HEK293 (cell line): ENCODE data around the gene BCAT1.
A peak's percentile ranks its signal among the peaks of the same experiment; 100 is the strongest.

Experiments used
- BCL11B ChIP-seq: fragments of 450-650 bp; formaldehyde crosslinking; IDR thresholded peaks from 2 replicates; pipeline ENCODE4 v1.5.1; 2016; ENCODE audit warnings: low read depth, missing biosample characterization, missing genetic modification characterization
- FEZF1 ChIP-seq: fragments of 450-650 bp; formaldehyde crosslinking; IDR thresholded peaks from 2 replicates; pipeline ENCODE4 v1.5.1; 2016; ENCODE audit warnings: missing biosample characterization, missing genetic modification characterization
- HIC1 ChIP-seq: fragments of 450-650 bp; formaldehyde crosslinking; IDR thresholded peaks from 2 replicates; pipeline ENCODE4 v1.5.1; 2016; ENCODE audit warnings: missing biosample characterization, missing genetic modification characterization
- HOXA7 ChIP-seq: sonication (generic); formaldehyde crosslinking; IDR thresholded peaks from 2 replicates; pipeline ENCODE4 v1.8.1; 2022; ENCODE audit warnings: missing genetic modification reagents, borderline replicate concordance
- HOXD13 ChIP-seq: sonication (generic); formaldehyde crosslinking; IDR thresholded peaks from 2 replicates; pipeline ENCODE4 v1.8.0; 2022; ENCODE audit warnings: missing genetic modification reagents, borderline replicate concordance
- KLF1 ChIP-seq: fragments of 450-650 bp; formaldehyde crosslinking; IDR thresholded peaks from 2 replicates; pipeline ENCODE4 v1.5.1; 2016; ENCODE audit warnings: missing biosample characterization, missing genetic modification characterization
- KLF7 ChIP-seq: fragments of 450-650 bp; formaldehyde crosslinking; IDR thresholded peaks from 2 replicates; pipeline ENCODE4 v1.5.1; 2016; ENCODE audit warnings: missing biosample characterization, missing genetic modification characterization, borderline replicate concordance
- MZF1 ChIP-seq: fragments of 450-650 bp; formaldehyde crosslinking; IDR thresholded peaks from 2 replicates; pipeline ENCODE4 v1.5.1; 2017; ENCODE audit warnings: missing biosample characterization, missing genetic modification characterization, borderline replicate concordance
- RBAK ChIP-seq: fragments of 450-650 bp; formaldehyde crosslinking; IDR thresholded peaks from 2 replicates; pipeline ENCODE4 v1.5.1; 2016; ENCODE audit warnings: missing biosample characterization, missing genetic modification characterization
- REPIN1 ChIP-seq: fragments of 450-650 bp; formaldehyde crosslinking; IDR thresholded peaks from 2 replicates; pipeline ENCODE4 v1.5.1; 2017; ENCODE audit warnings: missing biosample characterization, missing genetic modification characterization, low read depth
- REST ChIP-seq: fragments of 450-650 bp; formaldehyde crosslinking; IDR thresholded peaks from 2 replicates; pipeline ENCODE4 v1.5.1; 2016; ENCODE audit warnings: missing biosample characterization, missing genetic modification characterization
- ZBTB20 ChIP-seq: fragments of 450-650 bp; formaldehyde crosslinking; IDR thresholded peaks from 2 replicates; pipeline ENCODE4 v1.5.1; 2016; ENCODE audit warnings: missing biosample characterization, missing genetic modification characterization
- ZBTB21 ChIP-seq: fragments of 450-650 bp; formaldehyde crosslinking; IDR thresholded peaks from 2 replicates; pipeline ENCODE4 v1.5.1; 2017; ENCODE audit warnings: missing biosample characterization, missing genetic modification characterization
- ZNF114 ChIP-seq: fragments of 450-650 bp; formaldehyde crosslinking; IDR thresholded peaks from 2 replicates; pipeline ENCODE4 v1.5.0; 2017; ENCODE audit warnings: missing biosample characterization, missing genetic modification characterization
- ZNF2 ChIP-seq: fragments of 450-650 bp; formaldehyde crosslinking; IDR thresholded peaks from 2 replicates; pipeline ENCODE4 v1.5.1; 2016; ENCODE audit warnings: missing biosample characterization, missing genetic modification characterization
- ZNF366 ChIP-seq: fragments of 450-650 bp; formaldehyde crosslinking; conservative IDR thresholded peaks from 2 replicates; pipeline ENCODE4 v1.5.1; 2016; ENCODE audit warnings: missing biosample characterization, missing genetic modification characterization
- ZNF600 ChIP-seq: fragments of 450-650 bp; formaldehyde crosslinking; IDR thresholded peaks from 2 replicates; pipeline ENCODE4 v1.5.1; 2016; ENCODE audit warnings: missing biosample characterization, missing genetic modification characterization
- ZNF621 ChIP-seq: fragments of 450-650 bp; formaldehyde crosslinking; IDR thresholded peaks from 2 replicates; pipeline ENCODE4 v1.5.1; 2017; ENCODE audit warnings: missing biosample characterization, missing genetic modification characterization
- ZNF623 ChIP-seq: fragments of 450-650 bp; formaldehyde crosslinking; IDR thresholded peaks from 2 replicates; pipeline ENCODE4 v1.5.1; 2016; ENCODE audit warnings: missing biosample characterization, missing genetic modification characterization
- ZNF626 ChIP-seq: fragments of 450-650 bp; sonication (Bioruptor Pico); formaldehyde crosslinking; IDR thresholded peaks from 2 replicates; pipeline ENCODE4 v1.5.1; 2018; ENCODE audit warnings: missing biosample characterization, missing genetic modification characterization, inconsistent platforms
- ZNF629 ChIP-seq: fragments of 450-650 bp; formaldehyde crosslinking; IDR thresholded peaks from 2 replicates; pipeline ENCODE4 v1.5.1; 2017; ENCODE audit warnings: missing biosample characterization, missing genetic modification characterization
- ZNF660 ChIP-seq: fragments of 450-650 bp; IDR thresholded peaks from 2 replicates; pipeline ENCODE4 v1.5.1; 2018; ENCODE audit warnings: missing biosample characterization, mild to moderate bottlenecking, missing genetic modification characterization
- ZNF768 ChIP-seq: fragments of 450-650 bp; formaldehyde crosslinking; IDR thresholded peaks from 2 replicates; pipeline ENCODE4 v1.5.1; 2018; ENCODE audit warnings: missing biosample characterization, mild to moderate bottlenecking, missing genetic modification characterization
- ZNF777 ChIP-seq: fragments of 450-650 bp; formaldehyde crosslinking; IDR thresholded peaks from 2 replicates; pipeline ENCODE4 v1.5.1; 2017; ENCODE audit warnings: missing biosample characterization, missing genetic modification characterization, borderline replicate concordance
- TF ChIP-seq, protein P1 (sequence below): fragments of 450-650 bp; formaldehyde crosslinking; optimal IDR thresholded peaks from 2 replicates; pipeline ENCODE3; 2016; ENCODE audit warnings: missing biosample characterization, mild to moderate bottlenecking, missing genetic modification characterization

BCAT1 gene

GRCh38 chr12:24948757-24949722 is at the start of gene BCAT1 (continued):
- TF ChIP-seq HOXD13 (peak; percentile 77; the same call in 1 of the 2 replicates), ZNF366 (tag by site-specific recombination) (peak; percentile 53; the same call in 1 of the 2 replicates), HOXA7 (CRISPR knock-in tag) (no peak), HIC1 (tag by site-specific recombination) (peak; percentile 86), BCL11B (no peak), ZNF660 (tag by site-specific recombination) (peak; percentile 25), FEZF1 (tag by site-specific recombination) (peak; percentile 28; the same call in 1 of the 2 replicates), ZNF626 (tag by site-specific recombination) (no peak), ZNF768 (tag by site-specific recombination) (no peak), RBAK (tag by site-specific recombination) (no peak), ZNF600 (tag by site-specific recombination) (peak; percentile 51), ZNF621 (tag by site-specific recombination) (no peak), ZNF623 (no peak), MZF1 (peak; percentile 73), ZNF2 (tag by site-specific recombination) (peak; percentile 82; the same call in 1 of the 2 replicates), ZNF114 (tag by site-specific recombination) (no peak), ZNF629 (tag by site-specific recombination) (peak; percentile 87), ZBTB20 (peak; percentile 96), ZBTB21 (tag by site-specific recombination) (peak; percentile 75), KLF1 (tag by site-specific recombination) (no peak), REST (tag by site-specific recombination) (0 out of 2 replicates have a peak, but pooled peaks have one; percentile 36), KLF7 (tag by site-specific recombination) (no peak), REPIN1 (tag by site-specific recombination) (0 out of 2 replicates have a peak, but pooled peaks have one; percentile 38), ZNF777 (tag by site-specific recombination) (no peak)
- TF ChIP-seq, protein P1, sequence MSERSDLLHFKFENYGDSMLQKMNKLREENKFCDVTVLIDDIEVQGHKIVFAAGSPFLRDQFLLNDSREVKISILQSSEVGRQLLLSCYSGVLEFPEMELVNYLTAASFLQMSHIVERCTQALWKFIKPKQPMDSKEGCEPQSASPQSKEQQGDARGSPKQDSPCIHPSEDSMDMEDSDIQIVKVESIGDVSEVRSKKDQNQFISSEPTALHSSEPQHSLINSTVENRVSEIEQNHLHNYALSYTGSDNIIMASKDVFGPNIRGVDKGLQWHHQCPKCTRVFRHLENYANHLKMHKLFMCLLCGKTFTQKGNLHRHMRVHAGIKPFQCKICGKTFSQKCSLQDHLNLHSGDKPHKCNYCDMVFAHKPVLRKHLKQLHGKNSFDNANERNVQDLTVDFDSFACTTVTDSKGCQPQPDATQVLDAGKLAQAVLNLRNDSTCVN (tag by site-specific recombination), result peak; percentile 97
